ENCODE results near the gene PLCB4. TPM values are rescaled to one million over a fixed set of nuclear protein-coding genes. Genes with fewer than 3 reads are reported as not detected.

PLCB4 gene
- total and polyA plus RNA-seq, 4 experiments from 2014 or later, result not detected

GRCh38 chr20:9301129-9302090, 232.5 kb downstream of the PLCB4 start:
- H3K27ac Mint-ChIP-seq, result no peak overlapping the region
- Histone ChIP-seq H3K27me3 (ENCODE audit: insufficient read depth, low read length) (no peaks in the 10 kb centered on the region), H3K4me3 (ENCODE audit: low read length in 2 of 2) (no peak overlapping the region), H3K9me3 (ENCODE audit: control insufficient read depth in 1 of 2, low read length in 2 of 2) (no peaks in the 10 kb centered on the region), H3K36me3 (ENCODE audit: insufficient read depth, low read length) (no peaks in the 10 kb centered on the region), H3K4me1 (ENCODE audit: insufficient read depth, low read length) (no peaks in the 10 kb centered on the region), H3K27ac (ENCODE audit: low read depth, low read length) (no peak overlapping the region)
- POLR2A ChIA-PET (ENCODE audit: partially characterized antibody), result no interaction called here
- H3K4me1 Mint-ChIP-seq, result no peaks in the 10 kb centered on the region
- no peaks in the 10 kb centered on the region for H3K36me3 Mint-ChIP-seq
- no peak overlapping the region for H3K4me3 Mint-ChIP-seq
- intact Hi-C loops (cut with micrococcal nuclease), result no loop called here
- peaks cover 0 to 8% (median under 1%) of the 10 kb centered on the region in 8 donors for H3K9me3 Mint-ChIP-seq
- H3K27me3 Mint-ChIP-seq, result peaks cover 0 to 1% of the 10 kb centered on the region in 2 donors
- no peak for DNase-seq
- CTCF ChIA-PET (ENCODE audit: partially characterized antibody), result no interaction called here

- Mint-ChIP-seq H3K27me3 (peaks cover 0 to 1% of the 10 kb centered on the region in 2 donors), H3K27ac (no peak overlapping the region), H3K9me3 (peaks cover 0 to 8% (median 2%) of the 10 kb centered on the region in 8 donors), H3K4me3 (no peak overlapping the region), H3K4me1 (no peaks in the 10 kb centered on the region), H3K36me3 (no peaks in the 10 kb centered on the region)
- H3K9me3 ChIP-seq (ENCODE audit: control insufficient read depth in 1 of 2, low read length in 2 of 2), result no peaks in the 10 kb centered on the region
- no peak overlapping the region for H3K27ac ChIP-seq (ENCODE audit: low read depth, low read length)
- H3K4me3 ChIP-seq (ENCODE audit: low read length in 2 of 2), result no peak overlapping the region
- no peaks in the 10 kb centered on the region for H3K36me3 ChIP-seq (ENCODE audit: insufficient read depth, low read length)
- ChIA-PET POLR2A (ENCODE audit: partially characterized antibody) (no interaction called here), CTCF (ENCODE audit: partially characterized antibody) (no interaction called here)
- H3K27me3 ChIP-seq (ENCODE audit: insufficient read depth, low read length), result no peaks in the 10 kb centered on the region
- intact Hi-C loops (cut with micrococcal nuclease), result no loop called here
- DNase-seq, result no peak
- no peaks in the 10 kb centered on the region for H3K4me1 ChIP-seq (ENCODE audit: insufficient read depth, low read length)
These were observed 233.2 kb downstream of the PLCB4 start for GRCh38 chr20:9302091-9302462.

DNA sequence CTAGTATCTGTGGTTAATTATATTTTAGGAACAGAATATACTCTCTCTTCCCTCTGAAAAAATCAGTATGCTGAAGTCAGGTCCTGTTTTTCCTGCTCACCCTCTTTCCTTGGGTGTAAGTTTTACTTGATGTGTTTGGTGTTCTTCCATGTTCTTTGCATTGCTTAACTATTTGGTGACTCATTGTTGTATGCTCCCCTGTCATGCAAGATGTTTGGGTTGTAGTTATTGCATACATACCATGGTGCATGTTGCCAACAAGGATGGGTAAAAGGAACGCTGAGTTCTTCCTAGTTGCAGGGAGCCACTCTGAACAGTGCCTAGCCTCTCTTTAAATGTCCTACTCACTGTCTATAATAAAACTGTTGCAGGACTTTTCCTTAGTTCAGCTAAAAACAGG, 237.6 kb downstream of the PLCB4 start:
- no peak for DNase-seq
- ChIA-PET CTCF (ENCODE audit: partially characterized antibody) (no interaction called here), POLR2A (ENCODE audit: partially characterized antibody) (no interaction called here)
- H3K4me3 Mint-ChIP-seq, result no peak overlapping the region
- peaks cover 0 to 1% of the 10 kb centered on the region in 2 donors for H3K27me3 Mint-ChIP-seq
- intact Hi-C loops (cut with micrococcal nuclease), result no loop called here
- no peak overlapping the region for H3K4me3 ChIP-seq (ENCODE audit: low read length in 2 of 2)
- no peaks in the 10 kb centered on the region for H3K27me3 ChIP-seq (ENCODE audit: insufficient read depth, low read length)
- H3K9me3 ChIP-seq (ENCODE audit: control insufficient read depth in 1 of 2, low read length in 2 of 2), result no peaks in the 10 kb centered on the region
- H3K27ac ChIP-seq (ENCODE audit: low read depth, low read length), result no peak overlapping the region
- no peaks in the 10 kb centered on the region for H3K36me3 Mint-ChIP-seq
- H3K36me3 ChIP-seq (ENCODE audit: insufficient read depth, low read length), result no peaks in the 10 kb centered on the region
- H3K4me1 ChIP-seq (ENCODE audit: insufficient read depth, low read length), result no peaks in the 10 kb centered on the region
- H3K4me1 Mint-ChIP-seq, result no peaks in the 10 kb centered on the region
- no peak overlapping the region for H3K27ac Mint-ChIP-seq
- H3K9me3 Mint-ChIP-seq, result peaks cover 0 to 12% (median 2%) of the 10 kb centered on the region in 8 donors

- intact Hi-C loops (cut with micrococcal nuclease), result no loop called here
- H3K27me3 ChIP-seq (ENCODE audit: insufficient read depth, low read length), result no peaks in the 10 kb centered on the region
- no peaks in the 10 kb centered on the region for H3K4me1 ChIP-seq (ENCODE audit: insufficient read depth, low read length)
- no peak overlapping the region for H3K4me3 ChIP-seq (ENCODE audit: low read length in 2 of 2)
- H3K36me3 ChIP-seq (ENCODE audit: insufficient read depth, low read length), result no peaks in the 10 kb centered on the region
- Mint-ChIP-seq H3K4me1 (no peaks in the 10 kb centered on the region), H3K27ac (no peak overlapping the region), H3K27me3 (peaks cover 0 to 1% of the 10 kb centered on the region in 2 donors), H3K36me3 (no peaks in the 10 kb centered on the region), H3K9me3 (peaks cover 0 to 12% (median 3%) of the 10 kb centered on the region in 8 donors), H3K4me3 (no peak overlapping the region)
- no peak for DNase-seq
- ChIA-PET CTCF (ENCODE audit: partially characterized antibody) (no interaction called here), POLR2A (ENCODE audit: partially characterized antibody) (no interaction called here)
- H3K27ac ChIP-seq (ENCODE audit: low read depth, low read length), result no peak overlapping the region
- no peaks in the 10 kb centered on the region for H3K9me3 ChIP-seq (ENCODE audit: control insufficient read depth in 1 of 2, low read length in 2 of 2)
These were observed 239.2 kb downstream of the PLCB4 start for GRCh38 chr20:9308056-9308455.

- POLR2A ChIA-PET (ENCODE audit: partially characterized antibody), result no interaction called here
- H3K4me3 Mint-ChIP-seq, result no peak overlapping the region
- no peaks in the 10 kb centered on the region for H3K4me1 Mint-ChIP-seq
- CTCF ChIA-PET (ENCODE audit: partially characterized antibody), result no interaction called here
- H3K27me3 ChIP-seq (ENCODE audit: insufficient read depth, low read length), result no peaks in the 10 kb centered on the region
- H3K9me3 Mint-ChIP-seq, result peaks cover 0 to 21% (median 2%) of the 10 kb centered on the region in 8 donors
- H3K9me3 ChIP-seq (ENCODE audit: control insufficient read depth in 1 of 2, low read length in 2 of 2), result no peaks in the 10 kb centered on the region
- H3K4me3 ChIP-seq (ENCODE audit: low read length in 2 of 2), result no peak overlapping the region
- H3K36me3 ChIP-seq (ENCODE audit: insufficient read depth, low read length), result no peaks in the 10 kb centered on the region
- no peaks in the 10 kb centered on the region for H3K36me3 Mint-ChIP-seq
- intact Hi-C loops (cut with micrococcal nuclease), result no loop called here
- H3K4me1 ChIP-seq (ENCODE audit: insufficient read depth, low read length), result no peaks in the 10 kb centered on the region
- H3K27ac ChIP-seq (ENCODE audit: low read depth, low read length), result no peak overlapping the region
- H3K27ac Mint-ChIP-seq, result no peak overlapping the region
- H3K27me3 Mint-ChIP-seq, result no peaks in the 10 kb centered on the region
- no peak for DNase-seq
These were observed 242.2 kb downstream of the PLCB4 start for GRCh38 chr20:9311132-9311531.

DNA sequence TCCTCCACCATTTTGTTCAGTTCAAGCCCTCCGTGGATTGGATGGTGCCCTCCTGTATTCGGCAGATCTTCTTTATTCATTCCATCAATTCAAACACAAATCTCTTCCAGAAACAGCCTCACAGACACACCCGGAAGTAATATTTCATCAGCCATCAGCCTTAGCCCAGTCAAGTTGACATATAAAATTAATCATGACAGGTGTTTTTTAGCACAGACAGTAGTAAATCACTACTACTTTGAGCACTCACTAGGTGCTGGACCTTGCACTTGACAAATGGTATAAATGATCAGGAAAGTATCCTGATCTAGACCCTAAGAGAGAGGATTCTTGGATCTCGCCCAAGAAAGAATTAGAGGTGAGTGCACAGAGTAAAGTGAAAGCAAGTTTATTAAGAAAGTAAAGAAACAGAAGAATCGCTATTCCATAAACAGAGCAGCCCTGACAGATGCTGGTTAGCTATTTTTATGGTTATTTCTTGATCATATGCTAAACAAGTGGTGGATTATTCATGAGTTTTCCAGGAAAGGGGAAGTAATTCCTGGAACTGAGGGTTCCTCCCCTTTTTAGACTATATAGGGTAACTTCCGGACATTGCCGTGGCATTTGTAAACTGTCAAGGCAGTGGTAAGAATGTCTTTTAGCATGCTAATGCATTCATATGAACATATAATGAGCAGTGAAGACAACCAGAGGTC, 250.9 kb downstream of the PLCB4 start:
- DNase-seq, result no peak
- H3K4me3 ChIP-seq (ENCODE audit: low read length in 2 of 2), result no peak overlapping the region
- no peak overlapping the region for H3K27ac ChIP-seq (ENCODE audit: low read depth, low read length)
- H3K36me3 ChIP-seq (ENCODE audit: insufficient read depth, low read length), result no peaks in the 10 kb centered on the region
- intact Hi-C loops (cut with micrococcal nuclease), result no loop called here
- POLR2A ChIA-PET (ENCODE audit: partially characterized antibody), result no interaction called here
- H3K27me3 Mint-ChIP-seq, result no peaks in the 10 kb centered on the region
- peak overlapping the region in 2 of 8 donors; percentile 13 to 58 for H3K4me3 Mint-ChIP-seq
- CTCF ChIA-PET (ENCODE audit: partially characterized antibody), result no interaction called here
- peaks cover 0 to 12% (median under 1%) of the 10 kb centered on the region in 8 donors for H3K9me3 Mint-ChIP-seq
- H3K4me1 Mint-ChIP-seq, result peaks cover 0 to 7% (median 3%) of the 10 kb centered on the region in 4 donors
- H3K36me3 Mint-ChIP-seq, result no peaks in the 10 kb centered on the region
- no peaks in the 10 kb centered on the region for H3K9me3 ChIP-seq (ENCODE audit: control insufficient read depth in 1 of 2, low read length in 2 of 2)
- H3K27me3 ChIP-seq (ENCODE audit: insufficient read depth, low read length), result no peaks in the 10 kb centered on the region
- no peaks in the 10 kb centered on the region for H3K4me1 ChIP-seq (ENCODE audit: insufficient read depth, low read length)
- H3K27ac Mint-ChIP-seq, result peak overlapping the region in 1 of 7 donors; percentile 62

DNA sequence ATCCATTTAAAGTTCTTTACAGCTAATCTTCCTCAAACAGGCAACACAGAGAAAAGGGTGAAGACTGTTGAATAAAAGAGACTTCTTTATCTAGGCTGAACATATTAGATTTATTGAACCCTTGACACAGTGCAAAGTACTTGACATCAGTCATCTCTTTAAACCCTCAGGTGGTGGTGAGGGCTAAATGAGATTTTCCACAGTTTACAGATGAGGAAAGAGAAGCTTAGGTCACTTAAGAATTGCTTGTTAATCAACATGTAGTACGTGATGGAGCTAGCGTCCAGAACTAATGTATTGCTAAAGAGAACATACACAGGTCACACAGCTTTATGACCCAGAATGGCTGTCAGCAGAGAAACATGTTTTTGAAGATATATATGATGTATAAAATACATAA, 252.1 kb downstream of the PLCB4 start:
- intact Hi-C loops (cut with micrococcal nuclease), result no loop called here
- ChIA-PET POLR2A (ENCODE audit: partially characterized antibody) (no interaction called here), CTCF (ENCODE audit: partially characterized antibody) (no interaction called here)
- no peaks in the 10 kb centered on the region for H3K4me1 ChIP-seq (ENCODE audit: insufficient read depth, low read length)
- Mint-ChIP-seq H3K4me1 (peaks cover 0 to 7% (median 3%) of the 10 kb centered on the region in 4 donors), H3K27me3 (no peaks in the 10 kb centered on the region), H3K4me3 (no peak overlapping the region), H3K36me3 (no peaks in the 10 kb centered on the region), H3K27ac (no peak overlapping the region), H3K9me3 (peaks cover 0 to 10% (median under 1%) of the 10 kb centered on the region in 8 donors)
- H3K27ac ChIP-seq (ENCODE audit: low read depth, low read length), result no peak overlapping the region
- no peaks in the 10 kb centered on the region for H3K9me3 ChIP-seq (ENCODE audit: control insufficient read depth in 1 of 2, low read length in 2 of 2)
- no peaks in the 10 kb centered on the region for H3K27me3 ChIP-seq (ENCODE audit: insufficient read depth, low read length)
- H3K36me3 ChIP-seq (ENCODE audit: insufficient read depth, low read length), result no peaks in the 10 kb centered on the region
- no peak overlapping the region for H3K4me3 ChIP-seq (ENCODE audit: low read length in 2 of 2)
- DNase-seq, result no peak
